GM12872 (cell line): Measurements from ENCODE around the gene CD180.

Source experiments
- TF ChIP-seq, protein P1 (sequence below): IDR thresholded peaks from 3 replicates; pipeline ENCODE4 v1.5.1; 2011; ENCODE audit warnings: low read depth, mild to moderate bottlenecking, low read length, moderate library complexity; ENCODE audit not compliant: insufficient read depth

CD180 gene

DNA sequence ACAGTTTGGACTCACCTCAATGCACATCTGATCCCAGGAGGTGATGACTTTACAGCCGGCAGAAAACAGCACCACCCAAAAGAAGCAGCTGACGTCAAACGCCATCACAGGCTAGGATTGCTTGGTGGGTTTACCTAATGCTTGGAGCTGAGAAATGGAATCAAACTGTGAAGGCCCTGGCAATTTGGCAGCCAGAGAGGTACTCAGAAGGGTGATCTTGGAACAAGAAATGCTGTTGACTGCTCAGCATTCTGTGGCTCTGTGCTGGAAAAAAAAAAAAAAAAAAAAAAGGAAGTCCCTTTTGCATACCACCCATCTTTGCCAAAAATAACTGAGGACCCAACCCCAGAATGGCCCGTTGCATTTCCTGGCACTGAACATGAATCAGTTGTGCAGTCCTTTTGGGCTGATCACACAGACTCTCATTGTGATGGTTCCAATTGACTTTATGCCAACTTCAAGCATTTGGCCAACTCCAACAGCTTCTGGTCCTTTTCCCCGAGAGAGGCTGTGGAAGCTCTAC lies at the start of gene CD180:
TSS of gene CD180 (minus strand) at position 263 of the 523 bp plus-strand sequence. CDS start at position 105, 158 bp downstream.
- TF ChIP-seq, protein P1, sequence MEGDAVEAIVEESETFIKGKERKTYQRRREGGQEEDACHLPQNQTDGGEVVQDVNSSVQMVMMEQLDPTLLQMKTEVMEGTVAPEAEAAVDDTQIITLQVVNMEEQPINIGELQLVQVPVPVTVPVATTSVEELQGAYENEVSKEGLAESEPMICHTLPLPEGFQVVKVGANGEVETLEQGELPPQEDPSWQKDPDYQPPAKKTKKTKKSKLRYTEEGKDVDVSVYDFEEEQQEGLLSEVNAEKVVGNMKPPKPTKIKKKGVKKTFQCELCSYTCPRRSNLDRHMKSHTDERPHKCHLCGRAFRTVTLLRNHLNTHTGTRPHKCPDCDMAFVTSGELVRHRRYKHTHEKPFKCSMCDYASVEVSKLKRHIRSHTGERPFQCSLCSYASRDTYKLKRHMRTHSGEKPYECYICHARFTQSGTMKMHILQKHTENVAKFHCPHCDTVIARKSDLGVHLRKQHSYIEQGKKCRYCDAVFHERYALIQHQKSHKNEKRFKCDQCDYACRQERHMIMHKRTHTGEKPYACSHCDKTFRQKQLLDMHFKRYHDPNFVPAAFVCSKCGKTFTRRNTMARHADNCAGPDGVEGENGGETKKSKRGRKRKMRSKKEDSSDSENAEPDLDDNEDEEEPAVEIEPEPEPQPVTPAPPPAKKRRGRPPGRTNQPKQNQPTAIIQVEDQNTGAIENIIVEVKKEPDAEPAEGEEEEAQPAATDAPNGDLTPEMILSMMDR = no peak

GRCh38 chr5:67246108-67246507 lies 49.5 kb upstream of the CD180 start:
- TF ChIP-seq, protein P1 = peak; percentile 52; the same call in 1 of the 3 replicates

DNA sequence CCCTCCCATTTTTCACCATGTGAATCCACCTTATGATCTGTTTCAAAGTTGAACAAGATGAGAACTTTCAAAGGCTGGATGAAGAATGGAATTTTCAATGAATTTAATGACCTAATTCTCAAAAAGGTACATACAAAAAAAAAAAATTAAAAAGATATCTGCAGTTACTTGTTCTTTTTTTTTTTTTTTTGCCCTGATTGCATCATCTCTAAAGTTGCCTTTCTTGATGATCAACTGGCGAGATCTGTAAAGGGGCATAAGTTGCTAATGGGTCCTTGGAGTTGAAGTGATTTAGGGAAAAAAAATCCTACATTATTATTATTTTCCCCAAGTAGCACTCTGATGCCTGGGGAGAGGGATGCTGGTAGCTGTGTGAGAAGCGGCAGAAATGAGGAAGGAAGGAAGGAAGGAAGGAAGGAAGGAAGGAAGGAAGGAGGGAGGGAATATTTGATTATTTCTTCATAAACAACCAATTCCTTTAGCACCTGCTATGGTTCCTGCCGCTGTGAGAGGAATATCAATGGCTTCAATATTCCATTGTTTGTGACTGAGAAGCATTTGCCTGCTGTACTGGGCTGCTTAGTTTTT lies 48.8 kb upstream of the CD180 start:
- TF ChIP-seq, protein P1 = no peak

DNA sequence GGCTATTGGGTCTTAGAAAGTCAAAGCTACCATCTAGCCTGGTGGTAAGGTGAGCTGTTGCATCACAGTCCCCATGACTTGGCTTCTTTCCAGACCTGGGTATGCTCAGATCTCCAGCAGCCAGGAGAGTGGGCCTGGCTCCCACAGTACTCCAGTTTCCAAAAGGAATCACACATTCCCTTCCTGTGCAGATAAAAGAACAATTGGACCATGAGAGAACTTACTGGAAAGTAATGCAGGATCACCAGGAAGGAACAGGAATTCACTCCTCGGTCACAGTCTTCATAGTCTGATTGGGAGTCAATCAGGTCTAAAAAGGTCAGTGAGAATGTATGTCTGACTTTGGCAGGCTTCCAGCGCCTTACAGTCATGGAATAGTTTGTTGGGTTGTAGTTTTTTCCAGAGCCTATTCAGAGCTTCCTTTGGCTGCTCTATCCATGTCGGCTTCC lies 47.8 kb upstream of the CD180 start:
- TF ChIP-seq, protein P1 = no peak

GRCh38 chr5:67243944-67244343 lies 47.3 kb upstream of the CD180 start:
- TF ChIP-seq, protein P1 = no peak

- TF ChIP-seq, protein P1 = no peak
These were observed 46.8 kb upstream of the CD180 start for GRCh38 chr5:67243349-67243748.

DNA sequence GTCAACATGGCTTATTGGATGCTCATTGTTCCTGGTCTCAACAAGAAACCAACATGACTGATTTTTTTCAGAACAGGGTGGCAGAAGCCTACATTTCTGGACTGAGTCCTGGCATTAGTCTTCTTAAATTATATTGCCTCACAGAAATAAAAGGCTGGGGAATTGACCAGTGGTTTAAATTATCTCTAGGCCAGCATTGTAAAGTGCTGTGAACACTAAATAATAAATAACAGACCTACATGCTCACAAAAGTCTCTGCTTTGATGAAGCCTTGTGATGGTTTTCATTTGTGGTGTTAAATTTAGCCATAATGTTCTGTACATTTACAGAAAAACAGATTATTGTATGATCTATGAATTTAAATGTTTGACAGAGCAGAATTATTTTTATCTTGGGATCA lies 44.7 kb upstream of the CD180 start:
- TF ChIP-seq, protein P1 = no peak

- TF ChIP-seq, protein P1 = no peak
These were observed 44.2 kb upstream of the CD180 start for GRCh38 chr5:67240846-67241245.
